ENCODE results near the gene GOLT1A.

Gene GOLT1A

DNA sequence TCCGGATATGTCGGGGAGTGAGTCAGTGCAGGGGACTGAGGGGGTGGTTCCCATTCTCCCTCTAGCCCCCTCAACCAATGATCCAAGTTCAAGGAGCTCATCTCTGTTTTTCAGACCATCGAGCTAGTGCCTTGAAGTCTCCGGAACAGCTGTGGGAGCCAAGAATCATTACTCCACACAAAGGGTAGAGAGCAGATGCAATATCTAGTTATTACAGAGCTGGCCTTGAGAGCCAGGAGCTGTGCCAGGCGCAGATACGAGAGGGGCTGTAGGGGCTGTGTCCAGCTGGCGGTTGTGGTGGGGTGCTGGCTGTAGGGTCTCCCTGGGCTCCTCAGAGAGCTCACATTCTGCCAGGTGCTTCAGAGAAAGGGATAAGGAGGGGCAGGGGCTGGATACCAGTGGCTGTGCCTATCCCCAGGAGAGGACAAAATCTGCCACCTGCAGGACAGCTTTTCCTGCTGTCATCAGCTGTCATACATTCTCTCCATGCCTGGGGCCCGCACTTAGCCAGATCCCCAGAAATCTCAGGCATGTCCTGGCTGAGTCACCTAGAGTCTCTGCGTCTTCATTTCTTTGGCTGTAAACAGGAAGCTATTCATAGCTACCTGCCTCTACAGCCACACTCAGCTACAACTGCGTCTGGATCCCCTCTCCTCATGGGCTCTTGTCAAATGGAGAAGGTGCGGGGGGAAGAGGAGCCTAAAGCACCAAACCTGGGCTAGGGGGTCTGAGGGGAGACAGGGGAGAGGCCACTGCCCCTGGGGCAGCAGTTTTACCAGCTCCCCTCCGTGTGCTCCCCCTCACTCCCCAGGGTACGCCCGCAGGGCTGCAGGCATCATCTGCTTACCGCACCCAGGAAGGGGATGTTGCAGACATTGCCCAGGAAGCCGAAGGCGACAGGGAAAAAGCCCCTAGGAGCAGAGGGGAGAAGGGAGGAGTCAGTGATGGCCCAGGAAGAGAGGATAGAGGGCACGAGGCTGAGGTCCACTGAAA, 15.1 kb downstream of the GOLT1A start:
- TF ChIP-seq CTCF (IDR thresholded peaks at IDR 0.05; ENCODE audit: borderline replicate concordance, insufficient read depth, low read depth, low read length), result no peak
- no peak overlapping the region for H3K4me3 ChIP-seq (ENCODE audit: low read depth, low read length)

DNA sequence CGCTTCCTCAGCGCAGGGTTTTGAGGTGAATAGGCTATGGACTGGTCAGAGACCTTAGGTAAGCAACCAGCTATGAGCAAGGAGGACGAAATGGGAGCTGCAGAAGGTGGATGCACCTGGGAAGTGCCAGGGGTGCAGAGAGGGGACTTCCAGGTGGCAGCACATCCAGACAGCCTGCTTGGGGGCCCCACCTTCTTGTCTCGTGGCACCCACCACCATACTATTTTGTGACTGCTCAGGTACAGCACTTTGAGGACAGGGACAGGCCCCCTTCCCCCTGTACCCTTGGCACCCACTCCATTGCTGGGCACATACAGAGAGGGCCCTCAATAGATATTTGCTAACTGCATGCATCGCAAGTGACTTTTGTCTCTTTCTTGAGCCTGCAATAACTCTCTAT, 16.7 kb downstream of the GOLT1A start:
- no peak overlapping the region for H3K4me3 ChIP-seq (ENCODE audit: low read depth, low read length)
- no peak for TF ChIP-seq CTCF (IDR thresholded peaks at IDR 0.05; ENCODE audit: borderline replicate concordance, insufficient read depth, low read depth, low read length)

DNA sequence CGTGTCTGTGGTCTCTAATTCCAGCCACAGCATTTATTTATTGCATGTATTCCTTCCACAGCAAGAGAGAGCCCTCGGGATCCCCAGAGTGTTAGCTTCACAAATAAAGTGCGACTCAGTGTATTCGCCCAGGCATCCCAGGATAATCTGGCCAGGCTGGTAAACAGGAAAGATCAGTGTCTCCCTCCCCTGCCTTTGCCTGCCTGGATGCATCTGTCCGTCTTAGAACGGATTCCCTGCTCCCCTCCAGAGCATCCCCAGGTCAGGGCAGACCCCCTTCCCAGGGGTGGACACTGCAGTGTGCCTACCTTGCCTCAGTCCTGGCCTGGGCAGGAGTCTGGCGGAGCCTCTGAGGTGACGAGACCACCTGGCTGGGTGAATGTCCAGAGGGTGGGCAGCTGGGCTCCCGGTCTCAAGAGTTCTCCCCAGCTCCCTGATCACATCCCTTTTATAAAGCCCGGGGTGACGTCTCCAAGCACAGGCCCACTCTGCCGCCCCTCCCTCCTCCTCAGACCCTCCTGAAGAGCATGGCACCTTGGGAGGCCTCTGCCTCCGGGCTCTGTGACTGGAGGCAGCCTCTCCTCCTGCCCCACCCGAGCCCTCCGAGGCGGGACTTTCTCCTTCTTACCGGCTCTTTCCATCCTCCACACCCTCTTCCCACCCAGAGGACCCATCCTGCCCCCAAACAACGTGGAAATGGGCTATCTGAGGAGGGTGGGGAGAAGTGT, 17.6 kb downstream of the GOLT1A start, which contains the start of gene KISS1:
KISS1 (minus strand) TSS at position 424 of the 728 bp plus-strand sequence. CDS start 3,615 bp downstream, outside the sequence.
- no peak within 1 kb of the TSS for H3K4me3 ChIP-seq (ENCODE audit: low read depth, low read length)
- no peak for TF ChIP-seq CTCF (IDR thresholded peaks at IDR 0.05; ENCODE audit: borderline replicate concordance, insufficient read depth, low read depth, low read length)

- H3K4me3 ChIP-seq (ENCODE audit: low read depth, low read length), result no peak overlapping the region
- no peak for TF ChIP-seq CTCF (IDR thresholded peaks at IDR 0.05; ENCODE audit: borderline replicate concordance, insufficient read depth, low read depth, low read length)
These were observed 19.0 kb downstream of the GOLT1A start for GRCh38 chr1:204194771-204195170.

- H3K4me3 ChIP-seq (ENCODE audit: low read depth, low read length), result no peak overlapping the region
- no peak for TF ChIP-seq CTCF (IDR thresholded peaks at IDR 0.05; ENCODE audit: borderline replicate concordance, insufficient read depth, low read depth, low read length)
These were observed 19.7 kb downstream of the GOLT1A start for GRCh38 chr1:204194080-204194479.

DNA sequence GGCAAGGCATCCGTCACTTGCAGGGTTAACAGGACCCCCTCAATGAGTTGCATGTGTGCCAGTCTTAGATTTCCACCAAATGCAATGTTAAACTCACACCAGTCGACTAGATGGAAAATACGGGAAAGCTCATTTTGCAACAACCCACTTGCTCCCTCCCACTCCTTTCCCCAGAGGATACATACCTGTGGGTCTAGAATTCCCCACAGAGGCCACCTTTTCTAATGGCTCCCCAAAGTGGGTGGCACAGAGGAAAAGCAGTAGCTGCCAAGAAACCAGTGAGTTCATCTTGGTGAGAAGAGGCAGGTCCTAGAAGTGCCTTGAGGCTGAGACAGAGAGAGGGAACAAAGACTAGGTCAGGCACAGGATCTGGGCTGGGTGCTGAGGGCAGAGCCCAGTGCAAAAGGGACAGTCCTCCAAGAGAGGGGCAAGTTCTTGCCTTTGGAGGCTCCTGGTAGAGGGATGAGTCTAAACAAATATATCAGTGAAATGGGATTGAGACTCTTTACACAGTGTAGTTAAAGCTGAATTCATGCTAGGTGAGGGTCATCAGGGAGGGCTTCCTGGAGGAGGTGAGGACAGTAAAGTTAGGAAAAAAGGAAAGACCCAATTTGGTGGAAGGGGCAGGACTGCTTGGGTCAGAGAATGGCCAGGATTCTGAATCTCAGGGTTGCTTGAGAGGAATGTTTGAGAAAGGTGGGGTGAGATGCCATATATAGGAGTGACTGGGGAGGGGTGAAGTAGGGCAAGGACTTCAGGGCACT, 21.0 kb downstream of the GOLT1A start:
- no peak overlapping the region for H3K4me3 ChIP-seq (ENCODE audit: low read depth, low read length)
- no peak for TF ChIP-seq CTCF (IDR thresholded peaks at IDR 0.05; ENCODE audit: borderline replicate concordance, insufficient read depth, low read depth, low read length)
